HCT116 (cell line): Measurements from ENCODE around the gene TSC22D1. TPM values are rescaled to one million over a fixed set of nuclear protein-coding genes. Genes with fewer than 3 reads are reported as not detected.

Source experiments
- ATAC-seq: fragments of 200-7000 bp; cut with Tn5 transposase; 2 replicates; pipeline ENCODE4 v1.9.1; 2020; ENCODE audit warnings: mild to moderate bottlenecking, moderate library complexity
- BruUV-seq: library from RNA; stranded (reverse); fragments of 400-500 nt; replicated peaks from 2 replicates; lab custom pipeline; 2021; lab: Mats Ljungman, UMichigan
- CTCF ChIA-PET: fragments of 300-600 bp; sonication (Branson Sonifier 250); formaldehyde crosslinking; loops from one replicate; lab custom pipeline; 2021; ENCODE audit warnings: antibody characterized with exemption; lab: Charles Lee
- POLR2A ChIA-PET: fragments of 300-600, 350-600 bp; sonication (Branson Sonifier 250); formaldehyde crosslinking; loops from one replicate; lab custom pipeline; 2021; ENCODE audit warnings: antibody characterized with exemption; lab: Charles Lee
- RAD21 ChIA-PET, 2 experiments: fragments of 300-600 bp; sonication (Branson Sonifier 250); formaldehyde crosslinking; loops; one replicate each; lab custom pipeline; 2023; ENCODE audit warnings: low total read pairs in 2 of 2; ENCODE audit not compliant: uncharacterized antibody in 2 of 2, unreplicated experiment in 2 of 2, low non-redundant PET in 1 of 2; lab: Charles Lee
- DNase-seq: peaks from one replicate; pipeline ENCODE4 v3.0.0-alpha.2; 2010; ENCODE audit warnings: low read depth, low spot score
- H2AFZ ChIP-seq: fragments of 200-600 bp; shearing (Covaris generic), sonication (generic); 2 replicates; pipeline ENCODE4 v1.6.1; 2017; ENCODE audit warnings: low read depth, mixed run types, mixed read lengths, antibody characterized with exemption, low read length; ENCODE audit not compliant: poor library complexity, severe bottlenecking
- H3K27ac ChIP-seq: 2 replicates; pipeline ENCODE4 v1.5.1; 2012; ENCODE audit warnings: low read depth, low read length
- H3K27me3 ChIP-seq: fragments of 200-600 bp; sonication (generic); 2 replicates; pipeline ENCODE4 v1.6.1; 2016; ENCODE audit warnings: mixed run types, low read length, mixed read lengths; ENCODE audit not compliant: insufficient read depth
- H3K36me3 ChIP-seq, 2 experiments: fragments of 200-500 bp in 1 of 2; fragments of 200-600 bp in 1 of 2; sonication (Bioruptor generic) in 1 of 2; sonication (generic) in 1 of 2; 2 replicates each; pipeline versions ENCODE4 v1.5.1 to v1.6.1; 2014 to 2016; ENCODE audit warnings: low read length in 2 of 2, inconsistent platforms in 1 of 2, mixed read lengths in 1 of 2, mixed run types in 1 of 2; ENCODE audit not compliant: insufficient read depth in 2 of 2, control insufficient read depth in 1 of 2
- H3K4me1 ChIP-seq, 2 experiments: fragments of 200-600 bp in 1 of 2; sonication (generic) in 1 of 2; 2 replicates each; pipeline versions ENCODE4 v1.5.1 to v1.6.1; 2012 to 2017; ENCODE audit warnings: low read length in 2 of 2, inconsistent platforms in 1 of 2, mild to moderate bottlenecking in 1 of 2, mixed read lengths in 1 of 2, mixed run types in 1 of 2, moderate library complexity in 1 of 2; ENCODE audit not compliant: insufficient read depth in 2 of 2, control insufficient read depth in 1 of 2
- H3K4me2 ChIP-seq: fragments of 200-600 bp; sonication (generic); 2 replicates; pipeline ENCODE4 v1.6.1; 2017; ENCODE audit warnings: mixed run types, low read length, mixed read lengths
- H3K4me3 ChIP-seq, 2 experiments: fragments of 200-600 bp in 1 of 2; sonication (generic) in 1 of 2; replicated peaks in 1 of 2; 2 replicates each; pipeline ENCODE4 v1.5.1; 2011 to 2016; ENCODE audit warnings: low read length in 2 of 2, control low read depth in 1 of 2, low read depth in 1 of 2, mild to moderate bottlenecking in 1 of 2, mixed read lengths in 1 of 2, mixed run types in 1 of 2
- H3K79me2 ChIP-seq: fragments of 200-600 bp; sonication (generic); 2 replicates; pipeline ENCODE4 v1.6.1; 2017; ENCODE audit warnings: mild to moderate bottlenecking, mixed run types, low read length, moderate library complexity, mixed read lengths; ENCODE audit not compliant: insufficient read depth
- H3K9ac ChIP-seq: fragments of 200-600 bp; sonication (generic); 2 replicates; pipeline ENCODE4 v1.6.1; 2016; ENCODE audit warnings: low read length, mixed read lengths
- H3K9me2 ChIP-seq: fragments of 200-600 bp; sonication (generic), shearing (Covaris generic); 2 replicates; pipeline ENCODE4 v1.6.1; 2017; ENCODE audit warnings: mixed run types, mild to moderate bottlenecking, moderate library complexity; ENCODE audit not compliant: insufficient read depth
- H3K9me3 ChIP-seq, 2 experiments: fragments of 200-500 bp in 1 of 2; fragments of 200-600 bp in 1 of 2; sonication (Bioruptor generic) in 1 of 2; sonication (generic) in 1 of 2; 2 replicates each; pipeline ENCODE4 v1.6.1; 2014 to 2017; ENCODE audit warnings: low read length in 2 of 2, mixed read lengths in 2 of 2, inconsistent platforms in 1 of 2, low read depth in 1 of 2, mild to moderate bottlenecking in 1 of 2, mixed run types in 1 of 2, moderate library complexity in 1 of 2; ENCODE audit not compliant: control insufficient read depth in 1 of 2, insufficient read depth in 1 of 2
- H4K20me1 ChIP-seq: fragments of 200-600 bp; sonication (generic), shearing (Covaris generic); 2 replicates; pipeline ENCODE4 v1.6.1; 2017; ENCODE audit warnings: mixed run types, mild to moderate bottlenecking, moderate library complexity; ENCODE audit not compliant: insufficient read depth
- ELF1 ChIP-seq: IDR thresholded peaks from 2 replicates; pipeline ENCODE4 v1.6.1; 2012; ENCODE audit warnings: low read depth, borderline replicate concordance
- EZH2 ChIP-seq: fragments of 200-600 bp; sonication (generic); IDR thresholded peaks from 2 replicates; pipeline ENCODE4 v1.6.1; 2017; ENCODE audit warnings: antibody characterized with exemption, mixed run types
- FOSL1 ChIP-seq: IDR thresholded peaks from 2 replicates; pipeline ENCODE4 v1.6.1; 2012; ENCODE audit warnings: low read depth
- JUND ChIP-seq: IDR thresholded peaks from 2 replicates; pipeline ENCODE4 v1.6.1; 2012
- RAD21 ChIP-seq: IDR thresholded peaks from 2 replicates; pipeline ENCODE4 v1.6.1; 2012; ENCODE audit warnings: low read depth, mild to moderate bottlenecking
- REST ChIP-seq: IDR thresholded peaks from 2 replicates; pipeline ENCODE4 v1.6.1; 2012; ENCODE audit warnings: low read depth
- SIN3A ChIP-seq: IDR thresholded peaks from 2 replicates; pipeline ENCODE4 v1.6.1; 2012; ENCODE audit warnings: low read depth
- SP1 ChIP-seq: IDR thresholded peaks from 2 replicates; pipeline ENCODE4 v1.6.1; 2012; ENCODE audit warnings: low read depth
- TCF7L2 ChIP-seq: IDR thresholded peaks from 2 replicates; pipeline ENCODE4 v1.7.0; 2011; ENCODE audit warnings: borderline replicate concordance, inconsistent platforms; ENCODE audit not compliant: insufficient read depth, insufficient read length; ENCODE audit errors: extremely low read depth
- ZFX ChIP-seq: fragments of 450-650 bp; IDR thresholded peaks from 2 replicates; pipeline ENCODE4 v1.6.1; 2017
- intact Hi-C: fragments of 100-400 bp; cut with micrococcal nuclease; formaldehyde crosslinking; loops from 2 replicates; pipeline ENCODE4 v1.10.0; 2022
- total RNA-seq: library from RNA; stranded (reverse); gene quantifications from one replicate; pipeline ENCODE4 v1.2.1, GENCODE V29; 2021; ENCODE audit not compliant: unreplicated experiment

Gene TSC22D1
- total RNA-seq, 1 experiment from 2014 or later, result 268 TPM

DNA sequence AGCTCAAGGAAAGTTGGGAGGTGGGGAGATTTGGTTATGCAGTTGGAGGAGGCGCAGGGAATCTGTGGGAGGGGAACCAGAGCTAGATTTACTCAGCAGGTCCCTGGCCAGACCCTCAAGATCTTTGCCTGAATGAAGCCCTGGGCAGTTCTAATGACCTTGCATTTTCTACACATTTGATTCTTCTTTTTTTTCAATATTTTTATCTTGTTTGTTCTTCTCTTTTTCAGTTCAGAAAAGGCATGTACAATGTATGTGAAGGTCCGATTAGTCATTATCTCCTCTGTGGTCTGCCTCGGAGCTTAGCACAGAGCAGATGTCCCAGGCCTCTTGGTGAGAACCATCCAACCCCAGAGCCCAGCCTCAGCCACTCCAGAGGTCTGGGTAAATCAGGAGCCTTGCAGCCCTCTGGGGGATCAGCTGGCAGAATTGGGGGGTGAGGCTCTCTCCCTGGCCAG, 178.3 kb downstream of the TSC22D1 start:
- no peak overlapping the region for H3K4me3 ChIP-seq
- H3K9me2 ChIP-seq, result no peaks in the 10 kb centered on the region
- RAD21 ChIA-PET, result no interaction called here
- H2AFZ ChIP-seq, result no peak overlapping the region
- no peaks in the 10 kb centered on the region for H3K9me3 ChIP-seq
- H3K79me2 ChIP-seq, result no peaks in the 10 kb centered on the region
- POLR2A ChIA-PET, result no interaction called here
- H3K27ac ChIP-seq, result no peak overlapping the region
- H3K4me1 ChIP-seq, result peaks cover 0 to 3% of the 10 kb centered on the region in 2 experiments; a peak in 1 of 4 replicates
- no peak for ATAC-seq
- no TSS peak for BruUV-seq
- no peak overlapping the region for H3K4me2 ChIP-seq
- H4K20me1 ChIP-seq, result no peaks in the 10 kb centered on the region
- DNase-seq, result no peak
- CTCF ChIA-PET, result no interaction called here
- intact Hi-C loops, result no loop called here
- no peaks in the 10 kb centered on the region for H3K27me3 ChIP-seq
- TF ChIP-seq TCF7L2 (no peak), ZFX (no peak)
- H3K9ac ChIP-seq, result no peak overlapping the region
- no peaks in the 10 kb centered on the region for H3K36me3 ChIP-seq

DNA sequence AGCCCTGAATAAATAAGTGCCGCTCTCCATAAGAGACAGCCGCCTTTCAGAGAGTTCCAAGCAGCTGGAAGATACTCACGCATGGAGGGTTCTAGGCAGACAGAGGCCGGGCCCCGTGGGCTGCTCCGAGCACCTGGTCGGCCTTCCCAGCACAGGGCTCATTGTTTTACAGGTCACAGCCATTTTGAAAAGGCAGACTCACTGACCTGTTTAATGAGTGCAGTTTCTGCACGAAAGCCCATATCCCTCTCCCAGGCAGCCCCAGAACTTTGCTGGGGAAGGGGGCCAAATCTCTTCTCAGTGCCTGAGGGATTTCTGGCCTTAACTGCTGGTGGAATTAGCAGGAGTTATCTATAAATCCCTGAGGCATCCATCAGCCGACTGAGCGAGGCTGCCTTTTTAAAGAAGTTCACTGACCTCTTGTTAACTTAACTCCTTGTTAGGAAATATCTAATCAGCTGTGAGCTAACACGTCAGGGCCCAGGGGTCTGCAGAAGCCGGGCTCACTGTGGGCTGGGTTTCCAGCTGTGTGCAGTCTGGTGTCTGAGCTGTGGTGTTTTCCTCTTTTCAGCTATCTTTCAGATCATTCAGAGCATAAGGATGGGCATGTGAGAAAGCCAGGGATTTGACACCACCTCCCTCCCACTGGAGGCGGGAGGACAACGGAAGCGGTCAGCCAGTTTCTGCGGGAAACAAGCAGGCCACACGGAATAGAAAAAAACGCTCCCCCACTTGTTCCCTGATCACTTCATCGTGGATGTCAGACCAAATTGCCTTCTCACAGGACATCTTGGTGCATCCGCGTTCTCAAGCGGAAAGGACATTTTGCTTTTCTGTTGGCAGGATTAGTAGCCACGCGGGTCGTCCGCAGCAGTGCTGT, 179.2 kb downstream of the TSC22D1 start:
- ATAC-seq, result no peak
- ChIA-PET RAD21 (no interaction called here), POLR2A (no interaction called here)
- Histone ChIP-seq H3K4me1 (peaks cover 0 to 3% of the 10 kb centered on the region in 2 experiments; a peak in 1 of 4 replicates), H3K9ac (no peak overlapping the region), H4K20me1 (no peaks in the 10 kb centered on the region)
- no peak for DNase-seq
- TF ChIP-seq REST (no peak), TCF7L2 (no peak), EZH2 (no peak), SP1 (no peak), ELF1 (no peak), FOSL1 (no peak), SIN3A (no peak), JUND (no peak), RAD21 (no peak)
- TF ChIP-seq, all 23 proteins: peak for 0
- CTCF ChIA-PET, result no interaction called here
- no peak overlapping the region for H3K4me3 ChIP-seq
- H3K27ac ChIP-seq, result no peak overlapping the region
- H3K4me2 ChIP-seq, result no peak overlapping the region
- H3K36me3 ChIP-seq, result no peaks in the 10 kb centered on the region
- no peaks in the 10 kb centered on the region for H3K79me2 ChIP-seq
- intact Hi-C loops, result no loop called here
- no peaks in the 10 kb centered on the region for H3K27me3 ChIP-seq
- no peaks in the 10 kb centered on the region for H3K9me2 ChIP-seq
- no peak overlapping the region for H2AFZ ChIP-seq
- BruUV-seq, result no TSS peak
- H3K9me3 ChIP-seq, result no peaks in the 10 kb centered on the region
